Measurements from ENCODE around the gene MR1. TPM values are rescaled to one million over a fixed set of nuclear protein-coding genes. Genes with fewer than 3 reads are reported as not detected.

Gene MR1
- total RNA-seq, 2 donors from 2014 or later, result 3.0 to 8.7 TPM

DNA sequence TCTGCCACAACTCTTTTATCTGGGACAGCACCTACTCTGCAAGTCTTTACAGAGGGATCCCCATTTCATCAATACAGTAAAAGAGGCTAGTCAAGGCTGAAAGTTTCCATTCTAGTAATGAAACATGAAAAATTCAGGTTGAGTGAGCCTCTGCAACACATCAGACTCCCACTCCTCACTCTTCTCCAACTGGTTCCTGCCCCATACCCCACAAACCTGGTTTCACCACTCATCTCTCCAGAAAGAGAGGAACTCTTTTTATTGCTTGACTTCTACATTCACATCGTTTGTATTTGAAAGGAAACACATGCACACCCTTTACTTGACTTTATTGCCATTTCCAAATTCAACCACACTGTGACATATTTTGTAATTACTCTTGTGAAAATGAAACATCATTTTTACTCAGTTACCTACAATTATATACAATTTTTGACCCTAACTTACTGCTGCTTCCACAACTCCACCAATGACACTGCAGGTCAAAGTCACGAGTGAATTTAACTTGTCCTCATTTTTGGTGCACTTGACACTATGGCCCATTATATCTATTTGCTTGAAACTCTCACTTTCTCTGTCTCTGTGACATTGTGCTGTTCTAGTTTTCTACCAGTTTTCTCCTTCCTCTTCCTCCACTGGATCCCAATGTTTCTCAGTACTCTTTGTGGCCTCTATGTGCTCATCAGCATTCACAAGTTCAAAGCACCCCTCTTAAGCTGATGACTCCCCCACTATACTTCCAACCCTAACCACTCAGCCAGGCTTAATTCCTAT lies 19.1 kb upstream of the MR1 start:
- Histone ChIP-seq H3K4me1 (no peaks in the 10 kb centered on the region), H3K36me3 (no peaks in the 10 kb centered on the region), H3K27ac (no peak overlapping the region), H3K27me3 (no peaks in the 10 kb centered on the region), H3K9me3 (no peaks in the 10 kb centered on the region), H3K9ac (ENCODE audit: low read depth in 2 of 2, low read length in 2 of 2) (no peak overlapping the region), H3K4me3 (no peak overlapping the region)
- intact Hi-C loops (cut with DNase I), result no loop called here
- TF ChIP-seq, protein P1, sequence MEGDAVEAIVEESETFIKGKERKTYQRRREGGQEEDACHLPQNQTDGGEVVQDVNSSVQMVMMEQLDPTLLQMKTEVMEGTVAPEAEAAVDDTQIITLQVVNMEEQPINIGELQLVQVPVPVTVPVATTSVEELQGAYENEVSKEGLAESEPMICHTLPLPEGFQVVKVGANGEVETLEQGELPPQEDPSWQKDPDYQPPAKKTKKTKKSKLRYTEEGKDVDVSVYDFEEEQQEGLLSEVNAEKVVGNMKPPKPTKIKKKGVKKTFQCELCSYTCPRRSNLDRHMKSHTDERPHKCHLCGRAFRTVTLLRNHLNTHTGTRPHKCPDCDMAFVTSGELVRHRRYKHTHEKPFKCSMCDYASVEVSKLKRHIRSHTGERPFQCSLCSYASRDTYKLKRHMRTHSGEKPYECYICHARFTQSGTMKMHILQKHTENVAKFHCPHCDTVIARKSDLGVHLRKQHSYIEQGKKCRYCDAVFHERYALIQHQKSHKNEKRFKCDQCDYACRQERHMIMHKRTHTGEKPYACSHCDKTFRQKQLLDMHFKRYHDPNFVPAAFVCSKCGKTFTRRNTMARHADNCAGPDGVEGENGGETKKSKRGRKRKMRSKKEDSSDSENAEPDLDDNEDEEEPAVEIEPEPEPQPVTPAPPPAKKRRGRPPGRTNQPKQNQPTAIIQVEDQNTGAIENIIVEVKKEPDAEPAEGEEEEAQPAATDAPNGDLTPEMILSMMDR (IDR thresholded peaks at IDR 0.05), result no peak
- no peak for DNase-seq

DNA sequence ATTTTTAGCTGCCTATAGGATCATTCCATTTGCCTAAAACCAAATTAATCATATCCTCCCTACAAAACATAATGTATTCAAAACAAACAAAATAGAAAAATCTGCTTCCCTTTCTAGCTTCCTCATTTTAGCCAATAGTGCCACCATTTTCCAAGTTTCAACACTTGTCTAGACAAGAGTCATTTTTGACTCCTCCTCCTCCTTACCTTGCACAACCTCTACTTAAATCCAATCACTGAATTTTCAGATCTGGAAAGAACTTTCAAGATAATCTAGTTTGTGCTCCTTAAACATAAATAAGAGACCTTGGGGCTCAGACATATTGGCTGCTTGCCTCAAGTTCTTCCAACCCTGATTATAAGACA lies 18.6 kb upstream of the MR1 start:
- H3K9me3 ChIP-seq, result no peaks in the 10 kb centered on the region
- intact Hi-C loops (cut with DNase I), result no loop called here
- H3K4me1 ChIP-seq, result no peaks in the 10 kb centered on the region
- no peak for DNase-seq
- no peaks in the 10 kb centered on the region for H3K36me3 ChIP-seq
- no peak overlapping the region for H3K4me3 ChIP-seq
- H3K27ac ChIP-seq, result no peak overlapping the region
- TF ChIP-seq, protein P1 (IDR thresholded peaks at IDR 0.05), result no peak
- no peaks in the 10 kb centered on the region for H3K27me3 ChIP-seq
- no peak overlapping the region for H3K9ac ChIP-seq (ENCODE audit: low read depth in 2 of 2, low read length in 2 of 2)

- intact Hi-C loops (cut with DNase I), result no loop called here
- H3K36me3 ChIP-seq, result no peaks in the 10 kb centered on the region
- H3K9ac ChIP-seq (ENCODE audit: low read depth in 2 of 2, low read length in 2 of 2), result no peak overlapping the region
- H3K27me3 ChIP-seq, result no peaks in the 10 kb centered on the region
- no peak overlapping the region for H3K27ac ChIP-seq
- DNase-seq, result no peak
- no peaks in the 10 kb centered on the region for H3K9me3 ChIP-seq
- no peak overlapping the region for H3K4me3 ChIP-seq
- TF ChIP-seq, protein P1 (IDR thresholded peaks at IDR 0.05), result no peak
- H3K4me1 ChIP-seq, result no peaks in the 10 kb centered on the region
Measured at GRCh38 chr1:181016563-181016962, 17.2 kb upstream of the MR1 start.

DNA sequence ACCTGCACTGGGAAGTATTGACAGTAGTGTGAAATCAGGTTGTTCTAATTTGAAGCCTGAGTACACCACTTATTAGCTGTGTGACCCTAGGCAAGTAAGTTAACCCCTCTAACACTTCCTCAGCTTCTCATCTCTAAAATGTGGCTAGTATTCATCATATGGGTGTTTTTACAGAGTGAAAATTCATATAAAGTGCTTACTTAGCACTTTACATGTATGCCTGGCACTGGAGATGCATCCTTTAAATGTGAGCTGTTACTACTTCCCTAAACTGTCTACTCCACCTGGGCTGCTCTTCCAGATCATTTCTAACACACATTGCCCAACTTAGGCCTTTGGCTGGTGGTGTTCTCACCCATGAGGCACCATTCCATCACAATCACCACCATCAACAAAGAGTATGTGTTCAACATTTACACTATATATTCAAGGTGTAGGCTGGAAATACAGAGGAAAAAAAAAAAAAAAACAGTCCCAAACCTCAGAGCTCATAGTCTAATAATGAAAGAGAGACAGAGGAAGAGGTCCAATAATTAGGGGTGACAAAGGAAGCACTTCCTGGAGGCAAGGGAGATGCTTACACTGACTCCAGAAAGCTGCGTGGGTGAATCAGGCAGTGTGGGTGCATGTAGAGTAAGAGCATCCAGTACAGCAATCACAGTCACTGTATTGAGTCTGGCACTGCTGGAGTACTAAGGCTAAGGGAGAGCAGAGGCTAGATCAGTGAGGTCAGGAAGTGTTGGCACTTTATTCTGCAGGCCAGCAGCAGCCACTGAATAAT lies 14.7 kb upstream of the MR1 start:
- Histone ChIP-seq H3K9ac (ENCODE audit: low read depth in 2 of 2, low read length in 2 of 2) (no peak overlapping the region), H3K4me3 (no peak overlapping the region), H3K36me3 (no peaks in the 10 kb centered on the region), H3K27ac (no peak overlapping the region), H3K4me1 (no peaks in the 10 kb centered on the region), H3K27me3 (no peaks in the 10 kb centered on the region), H3K9me3 (no peaks in the 10 kb centered on the region)
- TF ChIP-seq, protein P1 (IDR thresholded peaks at IDR 0.05), result no peak
- intact Hi-C loops (cut with DNase I), result no loop called here
- DNase-seq, result no peak

GRCh38 chr1:181021159-181021558 lies 12.6 kb upstream of the MR1 start:
- Histone ChIP-seq H3K36me3 (no peaks in the 10 kb centered on the region), H3K9me3 (no peaks in the 10 kb centered on the region), H3K27ac (peak overlapping the region; percentile 94), H3K27me3 (no peaks in the 10 kb centered on the region), H3K9ac (ENCODE audit: low read depth in 2 of 2, low read length in 2 of 2) (peak overlapping the region in 1 of 2 donors; percentile 92), H3K4me1 (no peaks in the 10 kb centered on the region), H3K4me3 (peak overlapping the region; percentile 95)
- DNase-seq, result no peak
- TF ChIP-seq, protein P1 (IDR thresholded peaks at IDR 0.05), result no peak
- intact Hi-C loops (cut with DNase I), result no loop called here

All from colonic mucosa (tissue), 4 donors.